ENCODE results near the gene CLEC14A.

CLEC14A gene, protein sequence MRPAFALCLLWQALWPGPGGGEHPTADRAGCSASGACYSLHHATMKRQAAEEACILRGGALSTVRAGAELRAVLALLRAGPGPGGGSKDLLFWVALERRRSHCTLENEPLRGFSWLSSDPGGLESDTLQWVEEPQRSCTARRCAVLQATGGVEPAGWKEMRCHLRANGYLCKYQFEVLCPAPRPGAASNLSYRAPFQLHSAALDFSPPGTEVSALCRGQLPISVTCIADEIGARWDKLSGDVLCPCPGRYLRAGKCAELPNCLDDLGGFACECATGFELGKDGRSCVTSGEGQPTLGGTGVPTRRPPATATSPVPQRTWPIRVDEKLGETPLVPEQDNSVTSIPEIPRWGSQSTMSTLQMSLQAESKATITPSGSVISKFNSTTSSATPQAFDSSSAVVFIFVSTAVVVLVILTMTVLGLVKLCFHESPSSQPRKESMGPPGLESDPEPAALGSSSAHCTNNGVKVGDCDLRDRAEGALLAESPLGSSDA

GRCh38 chr14:38255673-38256532, at the start of gene CLEC14A:
TSS of gene CLEC14A (minus strand) at chr14:38256093. CDS start at chr14:38256022, 71 bp downstream.
- DNase-seq: no peak

DNA sequence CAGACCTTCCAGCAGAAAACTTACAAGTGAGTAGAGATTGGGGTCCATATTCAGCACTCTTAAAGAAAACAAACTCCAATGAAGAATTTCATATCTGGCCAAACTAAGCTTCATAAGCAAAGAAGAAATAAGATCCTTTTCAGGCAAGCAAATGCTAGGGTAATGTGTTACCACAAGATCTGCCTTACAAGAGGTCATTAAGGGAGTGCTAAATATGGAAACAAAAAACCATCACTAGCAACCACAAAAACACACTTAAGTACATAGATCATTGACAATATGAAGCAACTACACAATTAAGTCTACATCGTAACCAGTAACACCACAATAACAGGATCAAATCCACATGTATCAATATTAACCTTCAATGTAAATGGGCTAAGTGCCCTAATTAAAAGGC, 47.1 kb upstream of the CLEC14A start:
- DNase-seq: no peak

GRCh38 chr14:38302034-38302433, 46.1 kb upstream of the CLEC14A start:
- DNase-seq: no peak

DNA sequence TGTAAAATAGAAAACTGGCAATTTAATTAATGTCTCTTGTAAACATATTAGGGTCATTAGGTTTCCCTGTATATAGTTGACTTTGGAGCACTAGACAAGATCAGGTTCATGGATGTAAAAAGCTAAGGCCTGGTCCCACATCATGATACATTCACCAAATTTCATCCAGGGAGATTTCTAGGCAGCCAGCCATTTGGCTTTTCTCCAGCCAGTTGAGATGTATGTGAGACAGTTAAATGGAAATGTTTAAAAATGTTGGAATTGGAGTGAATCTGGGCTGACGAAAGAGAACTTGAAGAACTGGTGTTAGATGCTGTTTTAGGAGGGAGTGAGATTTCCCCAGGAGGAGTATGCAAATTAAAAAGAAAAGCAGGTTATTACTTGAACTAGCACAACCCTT, 41.8 kb upstream of the CLEC14A start:
- DNase-seq: no peak

- DNase-seq: no peak
These were observed 36.0 kb upstream of the CLEC14A start for GRCh38 chr14:38291681-38292467.

DNA sequence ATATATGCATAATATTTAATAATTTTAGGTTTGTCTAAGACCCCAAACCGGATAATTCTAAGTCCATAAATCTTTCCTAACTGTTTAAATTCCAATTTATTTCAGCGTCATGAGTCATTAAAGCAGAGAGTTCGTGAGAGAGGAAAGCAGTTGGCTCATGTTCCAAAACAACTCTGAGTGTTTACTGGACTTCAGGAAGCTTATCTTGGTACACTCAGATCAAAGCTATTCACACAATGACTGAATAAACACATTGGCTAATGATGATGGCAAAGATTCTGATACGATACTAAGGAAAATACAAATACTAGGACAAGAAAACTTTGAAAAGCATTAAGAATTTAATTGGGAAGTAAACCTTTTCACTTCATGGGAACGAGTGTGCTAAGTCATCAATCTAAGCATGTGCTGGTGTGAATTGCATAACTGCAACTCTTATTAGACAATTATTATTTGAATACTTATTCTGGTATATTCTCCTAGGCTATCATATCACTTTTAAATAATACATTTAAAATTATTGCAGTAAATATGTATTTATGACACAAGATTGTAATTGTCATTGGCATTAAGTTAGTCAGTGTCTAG, 34.8 kb upstream of the CLEC14A start:
- DNase-seq: no peak

DNA sequence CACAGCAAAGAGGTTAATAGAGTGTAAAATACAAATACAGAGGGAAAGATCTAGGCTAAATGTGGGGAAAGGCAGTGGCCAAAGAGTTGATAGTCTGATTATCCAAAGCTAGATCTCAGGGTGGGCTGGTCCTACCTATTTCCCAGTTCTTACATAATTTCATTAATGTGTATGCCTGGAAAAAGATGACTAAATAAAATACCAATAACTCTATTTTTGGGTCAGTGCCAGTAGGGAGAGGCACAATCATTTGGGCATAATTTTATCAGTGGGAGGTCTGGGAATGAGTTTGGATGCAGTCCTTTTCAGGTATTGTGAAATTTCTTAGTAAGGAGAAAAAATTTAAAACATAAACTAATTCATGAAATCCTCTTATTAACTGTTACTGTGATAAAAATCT, 30.6 kb upstream of the CLEC14A start:
- no peak for DNase-seq

GRCh38 chr14:38285962-38286361, 30.1 kb upstream of the CLEC14A start:
- no peak for DNase-seq

GRCh38 chr14:38282936-38283335, 27.0 kb upstream of the CLEC14A start:
- DNase-seq: no peak

GRCh38 chr14:38280081-38280480, 24.2 kb upstream of the CLEC14A start:
- DNase-seq: no peak

GRCh38 chr14:38279572-38279971, 23.7 kb upstream of the CLEC14A start:
- DNase-seq: no peak

DNA sequence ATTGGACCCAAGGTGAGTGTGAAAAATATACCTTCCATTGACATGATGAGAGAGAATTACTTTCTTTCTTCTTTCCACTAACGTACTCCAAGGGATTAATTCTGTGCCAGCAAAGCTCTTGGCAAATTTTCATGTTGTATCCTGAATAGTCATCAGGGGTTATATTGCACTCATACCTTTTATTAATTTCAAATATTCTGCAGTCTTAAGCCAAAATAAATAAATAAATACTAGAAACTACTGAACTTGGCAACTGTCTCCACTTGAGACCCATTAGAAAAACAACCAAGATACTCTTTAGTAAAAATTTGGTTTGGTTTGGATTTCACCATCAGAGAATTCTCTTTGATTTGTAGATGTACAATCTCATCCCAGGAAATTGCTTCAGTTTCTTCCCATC, 22.1 kb upstream of the CLEC14A start:
- DNase-seq: no peak

DNA sequence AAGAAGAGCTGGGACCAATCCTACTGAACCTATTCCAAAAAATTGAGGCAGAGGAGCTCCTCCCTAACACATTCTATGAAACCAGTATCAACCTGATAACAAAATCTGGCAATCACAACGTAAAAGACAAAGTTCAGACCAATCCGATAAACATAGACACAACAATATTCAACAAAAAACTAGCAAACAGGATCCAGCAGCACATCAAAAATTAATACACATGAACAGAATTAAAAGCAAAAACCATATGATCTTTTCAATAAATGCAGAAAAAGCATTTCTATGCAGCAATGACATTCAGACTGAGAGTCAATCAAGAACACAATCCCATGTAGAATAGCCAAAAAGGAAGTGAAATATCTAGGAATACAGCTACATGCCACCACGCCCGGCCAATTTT, 7.0 kb upstream of the CLEC14A start:
- no peak for DNase-seq

- DNase-seq: no peak
These were observed 5.7 kb upstream of the CLEC14A start for GRCh38 chr14:38261620-38262019.

DNA sequence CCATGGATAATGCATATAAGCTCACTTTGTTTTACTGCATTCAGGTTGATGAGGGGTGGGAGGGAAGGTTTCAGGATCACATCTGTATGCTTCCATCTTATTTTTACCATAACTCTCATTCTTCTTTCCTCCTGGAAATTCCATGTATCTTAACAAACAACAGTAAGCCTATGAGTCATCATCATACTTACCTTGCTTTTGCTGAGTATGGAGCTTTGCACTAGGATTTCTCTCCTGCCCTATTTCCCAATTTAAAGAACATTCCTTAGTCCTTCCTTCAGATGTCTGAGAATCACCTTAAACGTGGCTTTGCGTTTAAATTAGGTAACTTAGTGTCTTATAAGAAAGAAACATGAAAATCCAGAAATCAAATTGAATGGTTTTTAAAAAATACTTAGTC, 1.6 kb upstream of the CLEC14A start:
- no peak for DNase-seq

- no peak for DNase-seq
These were observed 594 bp upstream of the CLEC14A start for GRCh38 chr14:38256533-38256840.

- DNase-seq: no peak
These were observed 553 bp downstream of the CLEC14A start for GRCh38 chr14:38255408-38255672.

DNA sequence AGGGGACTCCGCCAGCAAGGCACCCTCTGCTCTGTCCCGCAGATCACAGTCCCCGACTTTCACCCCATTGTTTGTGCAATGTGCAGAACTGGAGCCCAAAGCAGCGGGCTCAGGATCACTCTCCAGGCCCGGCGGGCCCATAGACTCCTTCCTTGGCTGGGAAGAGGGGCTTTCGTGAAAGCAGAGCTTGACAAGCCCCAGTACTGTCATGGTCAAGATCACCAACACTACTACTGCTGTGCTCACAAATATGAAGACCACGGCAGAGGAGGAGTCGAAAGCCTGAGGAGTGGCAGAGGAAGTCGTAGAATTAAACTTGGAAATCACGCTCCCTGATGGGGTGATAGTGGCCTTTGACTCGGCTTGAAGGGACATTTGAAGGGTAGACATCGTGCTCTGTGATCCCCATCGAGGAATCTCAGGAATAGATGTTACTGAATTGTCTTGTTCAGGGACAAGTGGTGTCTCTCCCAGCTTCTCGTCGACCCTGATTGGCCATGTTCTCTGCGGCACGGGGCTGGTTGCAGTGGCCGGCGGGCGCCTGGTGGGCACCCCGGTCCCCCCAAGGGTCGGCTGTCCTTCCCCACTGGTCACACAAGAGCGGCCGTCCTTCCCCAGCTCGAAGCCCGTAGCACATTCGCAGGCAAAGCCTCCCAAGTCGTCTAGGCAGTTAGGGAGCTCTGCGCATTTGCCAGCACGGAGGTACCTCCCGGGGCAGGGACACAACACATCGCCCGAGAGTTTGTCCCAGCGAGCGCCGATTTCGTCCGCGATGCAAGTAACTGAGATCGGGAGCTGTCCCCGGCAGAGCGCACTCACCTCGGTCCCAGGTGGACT, 1.1 kb downstream of the CLEC14A start:
- DNase-seq: no peak

DNA sequence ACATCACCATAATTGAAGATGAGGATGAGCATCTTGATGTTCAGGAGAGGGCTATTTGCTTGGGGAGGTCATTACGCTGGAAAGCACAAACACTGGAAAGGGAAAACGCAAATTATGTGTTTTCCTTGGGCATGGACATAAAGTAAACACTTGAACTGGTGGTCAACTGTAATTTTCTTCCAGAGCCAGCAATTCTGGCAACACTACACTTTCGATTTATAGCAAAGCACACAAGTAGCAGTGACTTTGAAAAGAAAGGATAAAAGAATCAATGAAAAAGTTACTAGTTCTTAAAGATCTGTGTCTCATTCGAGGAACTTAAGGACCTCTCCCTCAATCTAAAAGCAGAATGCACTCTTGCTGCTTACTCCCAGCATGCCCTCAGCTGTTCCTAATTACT, 2.2 kb downstream of the CLEC14A start:
- no peak for DNase-seq

- DNase-seq: no peak
These were observed 3.7 kb downstream of the CLEC14A start for GRCh38 chr14:38252066-38252710.

DNA sequence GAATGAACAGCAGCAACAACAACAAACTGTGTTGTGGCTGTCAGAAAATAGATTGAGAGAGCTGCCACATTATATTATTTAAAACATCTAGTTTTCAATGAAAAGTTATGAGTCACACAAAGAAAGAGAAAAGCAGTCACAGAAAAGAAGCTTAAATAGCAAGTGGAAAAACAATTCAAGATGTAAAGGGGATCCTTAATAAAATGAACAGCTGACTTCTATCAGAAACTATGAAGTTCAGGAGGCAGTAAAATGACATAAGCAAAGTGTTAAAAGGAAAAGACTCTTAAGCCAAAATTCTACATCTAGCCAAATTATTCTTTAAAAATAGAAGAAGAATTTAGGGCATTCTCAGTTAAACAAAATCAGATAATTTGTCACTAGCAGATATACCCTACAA, 5.6 kb downstream of the CLEC14A start:
- DNase-seq: no peak

All from DMS 273 treated with DMSO at 0.1 percent for 48 hours (cell line).